SH-SY5Y (cell line): ENCODE results near the gene RAB13.

Experiments
- GATA2 ChIP-seq: IDR thresholded peaks from 2 replicates; pipeline ENCODE4 v1.6.1; 2011; ENCODE audit warnings: mild to moderate bottlenecking, low read depth, low read length
- GATA3 ChIP-seq: IDR thresholded peaks from 2 replicates; pipeline ENCODE4 v1.6.1; 2011; ENCODE audit warnings: low read depth, mild to moderate bottlenecking, low read length, moderate library complexity

GRCh38 chr1:153951183-153951582, 35.0 kb downstream of the RAB13 start:
- TF ChIP-seq GATA3 (no peak), GATA2 (no peak)
